Neuron (in vitro differentiated cells): Measurements from ENCODE around the gene OR2T35.

Source experiments
- H2AFZ ChIP-seq: one replicate; pipeline ENCODE4 v1.6.1; 2013; ENCODE audit warnings: low read depth, mild to moderate bottlenecking, inconsistent platforms, low read length, moderate library complexity
- H3K27me3 ChIP-seq: one replicate; pipeline ENCODE4 v1.6.1; 2013; ENCODE audit warnings: low read length; ENCODE audit not compliant: insufficient read depth
- H3K36me3 ChIP-seq: one replicate; pipeline ENCODE4 v1.6.1; 2013; ENCODE audit warnings: low read length; ENCODE audit not compliant: insufficient read depth
- H3K4me1 ChIP-seq: one replicate; pipeline ENCODE4 v1.6.1; 2013; ENCODE audit warnings: low read length; ENCODE audit not compliant: insufficient read depth
- H3K4me3 ChIP-seq: 2 replicates; pipeline ENCODE4 v1.5.1; 2013; ENCODE audit warnings: mild to moderate bottlenecking, low read length, moderate library complexity
- H3K9me3 ChIP-seq: one replicate; pipeline ENCODE4 v1.6.1; 2013; ENCODE audit warnings: low read length

The OR2T35 gene

DNA sequence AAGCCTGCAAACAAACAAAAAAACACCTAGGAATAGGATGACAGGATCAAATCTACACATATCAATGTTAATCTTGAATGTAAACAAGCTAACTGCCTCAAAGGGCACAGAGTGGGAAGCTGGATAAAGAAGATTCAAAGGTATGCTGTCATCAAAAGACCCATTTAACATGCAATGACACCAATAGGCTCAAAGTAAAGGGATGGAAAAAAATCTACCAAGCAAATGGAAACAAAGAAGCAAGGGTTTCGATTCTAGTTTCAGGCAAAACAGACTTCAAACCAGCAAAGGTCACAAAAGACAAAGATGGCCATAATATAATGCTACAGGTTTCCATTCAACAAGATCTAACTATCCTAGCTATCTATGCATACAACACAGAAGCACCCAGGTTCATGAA lies 31.3 kb downstream of the OR2T35 start:
- H3K9me3 ChIP-seq: no peaks in the 10 kb centered on the region
- H3K36me3 ChIP-seq: no peaks in the 10 kb centered on the region
- H3K4me1 ChIP-seq: no peaks in the 10 kb centered on the region
- H3K27me3 ChIP-seq: peaks cover 3% of the 10 kb centered on the region
- H3K4me3 ChIP-seq: no peak overlapping the region
- H2AFZ ChIP-seq: no peak overlapping the region

DNA sequence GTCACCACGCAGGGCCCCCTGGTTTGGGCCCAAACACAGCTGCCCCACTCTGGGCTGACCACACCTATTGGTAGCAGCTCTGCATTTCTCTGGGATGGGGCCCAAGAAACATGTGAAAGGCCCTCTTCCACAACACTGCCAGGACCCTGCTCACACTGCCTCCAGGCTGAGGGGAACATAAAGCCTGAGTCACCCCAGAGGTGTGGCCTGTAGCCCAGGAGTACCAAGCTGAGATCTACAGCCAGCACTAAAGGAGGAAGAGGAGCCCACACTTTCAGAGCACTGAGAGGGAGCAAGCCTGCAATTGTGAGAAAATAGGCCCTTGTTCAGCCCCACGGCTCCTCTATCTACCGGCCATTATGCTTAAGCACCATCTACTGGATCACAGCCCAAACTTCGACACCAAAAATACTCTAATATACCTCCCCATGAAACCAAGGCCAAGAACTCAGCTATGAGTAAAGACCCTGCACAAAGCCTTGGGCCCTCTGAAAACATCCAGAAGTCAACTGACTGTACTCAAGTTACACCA lies 33.1 kb downstream of the OR2T35 start:
- H3K27me3 ChIP-seq: peaks cover 3% of the 10 kb centered on the region
- H2AFZ ChIP-seq: no peak overlapping the region
- no peak overlapping the region for H3K4me3 ChIP-seq
- no peaks in the 10 kb centered on the region for H3K4me1 ChIP-seq
- no peaks in the 10 kb centered on the region for H3K36me3 ChIP-seq
- H3K9me3 ChIP-seq: no peaks in the 10 kb centered on the region

DNA sequence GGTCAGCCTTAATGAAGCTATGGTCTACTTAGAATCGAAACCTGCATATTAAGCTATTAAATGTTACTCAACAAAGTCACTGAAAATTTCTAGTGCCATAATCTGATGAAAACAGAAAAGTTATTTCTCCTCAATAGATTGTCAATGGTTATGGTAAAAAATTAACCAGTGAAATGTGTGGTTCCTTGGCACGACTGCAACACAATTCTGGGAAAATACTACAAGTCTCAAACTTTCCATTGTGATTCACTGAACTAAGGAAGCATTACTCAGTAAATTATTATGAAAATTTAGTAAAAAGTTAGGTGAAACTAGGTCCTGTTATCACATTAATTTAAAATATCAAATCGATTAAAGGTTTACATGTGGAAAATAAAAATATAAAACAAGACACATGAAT lies 34.8 kb downstream of the OR2T35 start:
- H3K36me3 ChIP-seq: no peaks in the 10 kb centered on the region
- H3K27me3 ChIP-seq: peaks cover 5% of the 10 kb centered on the region
- H3K4me3 ChIP-seq: no peak overlapping the region
- H3K9me3 ChIP-seq: no peaks in the 10 kb centered on the region
- no peaks in the 10 kb centered on the region for H3K4me1 ChIP-seq
- no peak overlapping the region for H2AFZ ChIP-seq

DNA sequence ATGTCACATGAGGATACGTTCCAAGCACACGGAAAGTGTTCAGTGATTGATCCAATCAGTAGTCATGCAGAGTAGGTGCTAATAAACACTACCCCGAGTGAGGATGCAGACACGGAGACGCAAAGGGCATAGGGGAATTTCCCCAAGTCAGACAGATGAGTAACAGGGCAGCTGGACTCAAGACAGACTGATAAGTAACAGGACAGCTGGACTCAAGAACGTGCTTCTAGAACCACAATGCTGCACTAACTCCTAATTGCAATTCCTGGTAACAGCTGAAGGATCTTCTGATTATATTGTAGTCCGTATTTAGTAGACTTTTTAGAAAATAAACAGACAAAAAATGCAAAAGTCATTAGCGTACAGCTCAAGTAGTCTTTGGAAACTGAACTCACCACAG lies 45.7 kb downstream of the OR2T35 start:
- Histone ChIP-seq H3K4me3 (no peak overlapping the region), H3K9me3 (no peaks in the 10 kb centered on the region), H2AFZ (no peak overlapping the region), H3K36me3 (no peaks in the 10 kb centered on the region), H3K4me1 (no peaks in the 10 kb centered on the region), H3K27me3 (no peaks in the 10 kb centered on the region)

DNA sequence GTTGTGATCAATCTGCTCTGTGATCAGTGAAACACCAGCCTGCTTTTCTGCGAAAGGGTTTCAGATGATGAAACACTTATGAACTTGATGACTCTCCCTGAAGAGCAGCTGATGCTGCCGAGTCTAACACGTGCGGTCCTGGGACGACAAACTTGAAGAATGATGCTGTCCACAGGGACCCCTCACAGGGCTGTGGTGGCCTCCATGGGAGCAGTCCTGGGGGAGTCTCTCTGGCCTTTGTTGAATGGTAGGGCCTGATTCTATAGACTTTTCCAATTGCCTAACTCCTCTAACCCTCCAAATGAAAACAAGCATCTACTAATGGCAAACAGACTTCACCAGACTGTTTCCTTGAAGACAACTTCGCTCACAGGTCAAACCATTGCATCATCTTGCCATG lies 47.5 kb downstream of the OR2T35 start, which contains the start of gene OR2T10:
TSS of gene OR2T10 (minus strand) at position 112 of the 400 bp plus-strand sequence. CDS start 3,932 bp downstream, outside the sequence.
- Histone ChIP-seq H3K9me3 (no peaks in the 10 kb centered on the region), H3K4me3 (no peak within 1 kb of the TSS), H3K27me3 (no peaks in the 10 kb centered on the region), H2AFZ (no peak within 1 kb of the TSS), H3K4me1 (no peaks in the 10 kb centered on the region), H3K36me3 (no peaks in the 10 kb centered on the region)

DNA sequence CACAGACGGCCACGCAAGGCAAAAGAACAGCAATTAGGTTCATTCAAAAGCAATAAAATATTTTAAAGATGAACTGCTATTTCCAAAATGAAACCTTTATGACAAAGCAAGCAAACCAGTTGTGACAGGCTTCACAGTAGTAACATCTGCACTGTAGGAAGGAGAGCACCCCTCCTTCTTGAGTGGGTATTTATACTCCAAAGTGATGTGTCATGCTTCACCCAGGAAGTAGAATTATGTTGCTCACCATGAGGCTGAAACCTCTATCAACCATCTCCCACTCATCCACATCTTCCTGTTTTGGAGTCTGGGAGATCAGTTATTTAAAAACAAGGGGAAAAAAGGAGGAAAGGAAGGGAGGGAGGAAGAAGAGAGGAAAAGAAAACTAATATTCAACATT lies 48.5 kb downstream of the OR2T35 start:
- Histone ChIP-seq H2AFZ (no peak overlapping the region), H3K36me3 (no peaks in the 10 kb centered on the region), H3K9me3 (no peaks in the 10 kb centered on the region), H3K27me3 (no peaks in the 10 kb centered on the region), H3K4me3 (no peak overlapping the region), H3K4me1 (no peaks in the 10 kb centered on the region)

DNA sequence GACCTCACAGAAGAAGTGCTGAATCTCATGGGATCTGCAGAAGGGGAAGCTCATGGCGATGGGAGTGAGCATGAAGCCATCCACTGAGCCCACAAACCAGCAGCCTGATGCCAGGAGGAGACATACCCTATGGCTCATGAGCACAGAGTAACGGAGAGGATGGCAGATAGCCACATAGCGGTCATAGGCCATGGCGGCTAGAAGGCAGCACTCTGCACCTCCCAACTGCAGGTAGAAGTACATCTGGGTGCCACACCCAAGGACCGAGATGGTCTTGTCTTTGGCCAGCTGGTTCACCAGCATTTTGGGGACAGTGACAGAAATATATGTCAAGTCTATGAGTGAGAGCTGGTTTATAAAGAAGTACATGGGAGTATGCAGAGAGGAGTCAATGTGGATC lies 51.9 kb downstream of the OR2T35 start:
- H3K36me3 ChIP-seq: no peaks in the 10 kb centered on the region
- no peaks in the 10 kb centered on the region for H3K27me3 ChIP-seq
- H3K4me3 ChIP-seq: no peak overlapping the region
- H2AFZ ChIP-seq: no peak overlapping the region
- H3K4me1 ChIP-seq: no peaks in the 10 kb centered on the region
- no peaks in the 10 kb centered on the region for H3K9me3 ChIP-seq

DNA sequence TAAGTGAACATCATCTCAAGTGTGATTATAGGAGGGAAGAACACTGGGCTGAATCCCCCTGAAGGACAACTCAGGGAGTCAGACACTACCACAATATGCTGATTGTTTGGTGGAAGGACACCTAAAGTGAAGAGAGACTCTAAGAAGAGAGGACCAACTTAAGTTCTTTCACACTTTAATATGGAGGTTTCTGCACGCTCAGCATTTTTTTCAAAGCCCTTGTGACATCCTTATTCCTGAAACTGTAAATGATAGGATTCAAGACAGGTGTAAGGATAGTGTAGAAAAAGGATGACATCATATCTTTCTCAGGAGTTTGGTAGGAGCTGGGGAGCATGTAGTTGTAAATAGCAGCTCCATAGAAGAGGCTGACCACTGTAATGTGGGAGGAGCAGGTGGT lies 52.4 kb downstream of the OR2T35 start:
- no peak overlapping the region for H2AFZ ChIP-seq
- H3K36me3 ChIP-seq: no peaks in the 10 kb centered on the region
- no peaks in the 10 kb centered on the region for H3K4me1 ChIP-seq
- no peaks in the 10 kb centered on the region for H3K27me3 ChIP-seq
- no peak overlapping the region for H3K4me3 ChIP-seq
- no peaks in the 10 kb centered on the region for H3K9me3 ChIP-seq

DNA sequence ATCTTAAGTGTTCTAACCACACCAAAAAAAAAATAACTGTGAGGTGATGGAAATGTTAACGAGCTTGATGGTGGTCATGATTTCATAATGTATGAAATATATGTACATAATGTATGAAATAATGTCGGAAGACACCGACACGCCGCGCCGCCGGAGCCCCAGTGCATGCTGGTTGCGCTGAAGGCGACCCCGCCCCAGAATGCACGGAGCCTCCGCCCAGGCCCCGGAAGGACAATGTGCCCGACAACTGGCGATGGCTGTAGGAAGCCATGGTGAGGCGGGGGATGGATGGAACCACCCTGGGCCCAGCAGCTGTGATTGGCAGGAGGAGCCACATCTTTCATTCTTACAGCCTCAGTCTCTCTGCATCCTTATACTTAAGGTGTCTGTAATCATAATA lies 55.0 kb downstream of the OR2T35 start:
- no peaks in the 10 kb centered on the region for H3K4me1 ChIP-seq
- no peak overlapping the region for H2AFZ ChIP-seq
- no peaks in the 10 kb centered on the region for H3K27me3 ChIP-seq
- no peaks in the 10 kb centered on the region for H3K9me3 ChIP-seq
- no peak overlapping the region for H3K4me3 ChIP-seq
- H3K36me3 ChIP-seq: no peaks in the 10 kb centered on the region

DNA sequence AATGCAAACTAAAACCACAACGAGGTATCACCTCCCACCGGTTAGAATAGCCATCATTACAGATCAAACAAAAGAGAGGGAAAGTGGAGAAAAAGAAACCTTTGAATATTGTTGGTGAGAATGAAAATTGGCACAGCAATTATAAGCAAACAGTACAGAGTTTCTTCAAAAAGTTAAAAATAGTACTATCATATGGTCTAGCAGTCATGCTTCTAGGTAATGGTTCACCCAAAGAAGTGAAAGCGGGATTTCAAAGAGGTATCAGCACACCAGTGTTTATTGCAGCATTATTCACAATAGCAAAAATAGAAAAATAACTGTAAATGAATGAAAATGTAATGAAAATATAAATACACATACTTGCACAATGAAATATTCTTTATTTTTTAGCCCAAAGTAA lies 55.7 kb downstream of the OR2T35 start:
- Histone ChIP-seq H3K9me3 (no peaks in the 10 kb centered on the region), H3K27me3 (no peaks in the 10 kb centered on the region), H3K36me3 (no peaks in the 10 kb centered on the region), H3K4me1 (no peaks in the 10 kb centered on the region), H2AFZ (no peak overlapping the region), H3K4me3 (no peak overlapping the region)
